Ishikawa (cell line): Measurements from ENCODE around the gene SMPD3.

Experiments used
- CEBPB ChIP-seq: IDR thresholded peaks from 2 replicates; pipeline ENCODE4 v1.6.1; 2012
- CREB1 ChIP-seq: IDR thresholded peaks from 2 replicates; pipeline ENCODE4 v1.6.1; 2012; ENCODE audit warnings: low read depth
- EP300 ChIP-seq: IDR thresholded peaks from 2 replicates; pipeline ENCODE4 v1.6.1; 2012; ENCODE audit warnings: borderline replicate concordance
- RAD21 ChIP-seq: IDR thresholded peaks from 2 replicates; pipeline ENCODE4 v1.6.1; 2012; ENCODE audit warnings: low read depth
- TAF1 ChIP-seq: IDR thresholded peaks from 2 replicates; pipeline ENCODE4 v1.6.1; 2012; ENCODE audit warnings: low read depth, mild to moderate bottlenecking
- TCF12 ChIP-seq: IDR thresholded peaks from 2 replicates; pipeline ENCODE4 v1.6.1; 2012; ENCODE audit warnings: low read depth
- YY1 ChIP-seq: IDR thresholded peaks from 2 replicates; pipeline ENCODE4 v1.6.1; 2012; ENCODE audit warnings: low read depth
- ZBTB7A ChIP-seq: IDR thresholded peaks from 2 replicates; pipeline ENCODE4 v1.6.1; 2012; ENCODE audit warnings: low read depth

DNA sequence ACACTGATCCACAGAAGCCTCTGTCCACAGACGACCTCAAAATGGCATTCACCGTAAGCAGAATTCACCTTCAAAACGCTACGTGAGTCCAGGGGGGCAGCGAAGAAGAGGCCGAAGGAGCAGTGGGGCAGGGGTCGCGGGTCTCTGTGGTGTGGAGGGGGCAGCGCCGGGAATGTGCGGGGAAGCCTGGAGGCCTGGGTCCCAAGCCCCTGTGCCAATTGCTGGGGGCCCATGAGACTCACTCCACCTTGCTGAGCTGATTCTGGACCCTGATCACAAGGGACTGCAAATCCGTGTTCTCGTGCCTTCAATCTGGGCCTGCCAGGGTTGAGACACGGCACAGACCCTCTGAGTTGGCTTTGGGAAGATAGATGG lies 43.3 kb upstream of the SMPD3 start:
- no peak for TF ChIP-seq RAD21
- TF ChIP-seq CEBPB = no peak
- no peak for TF ChIP-seq TAF1
- TF ChIP-seq TCF12 = no peak
- TF ChIP-seq CREB1 = no peak
- no peak for TF ChIP-seq ZBTB7A
- no peak for TF ChIP-seq YY1
- TF ChIP-seq EP300 = no peak
